ENCODE measurements around the gene SMTNL1.

SMTNL1 gene, protein sequence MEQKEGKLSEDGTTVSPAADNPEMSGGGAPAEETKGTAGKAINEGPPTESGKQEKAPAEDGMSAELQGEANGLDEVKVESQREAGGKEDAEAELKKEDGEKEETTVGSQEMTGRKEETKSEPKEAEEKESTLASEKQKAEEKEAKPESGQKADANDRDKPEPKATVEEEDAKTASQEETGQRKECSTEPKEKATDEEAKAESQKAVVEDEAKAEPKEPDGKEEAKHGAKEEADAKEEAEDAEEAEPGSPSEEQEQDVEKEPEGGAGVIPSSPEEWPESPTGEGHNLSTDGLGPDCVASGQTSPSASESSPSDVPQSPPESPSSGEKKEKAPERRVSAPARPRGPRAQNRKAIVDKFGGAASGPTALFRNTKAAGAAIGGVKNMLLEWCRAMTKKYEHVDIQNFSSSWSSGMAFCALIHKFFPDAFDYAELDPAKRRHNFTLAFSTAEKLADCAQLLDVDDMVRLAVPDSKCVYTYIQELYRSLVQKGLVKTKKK

DNA sequence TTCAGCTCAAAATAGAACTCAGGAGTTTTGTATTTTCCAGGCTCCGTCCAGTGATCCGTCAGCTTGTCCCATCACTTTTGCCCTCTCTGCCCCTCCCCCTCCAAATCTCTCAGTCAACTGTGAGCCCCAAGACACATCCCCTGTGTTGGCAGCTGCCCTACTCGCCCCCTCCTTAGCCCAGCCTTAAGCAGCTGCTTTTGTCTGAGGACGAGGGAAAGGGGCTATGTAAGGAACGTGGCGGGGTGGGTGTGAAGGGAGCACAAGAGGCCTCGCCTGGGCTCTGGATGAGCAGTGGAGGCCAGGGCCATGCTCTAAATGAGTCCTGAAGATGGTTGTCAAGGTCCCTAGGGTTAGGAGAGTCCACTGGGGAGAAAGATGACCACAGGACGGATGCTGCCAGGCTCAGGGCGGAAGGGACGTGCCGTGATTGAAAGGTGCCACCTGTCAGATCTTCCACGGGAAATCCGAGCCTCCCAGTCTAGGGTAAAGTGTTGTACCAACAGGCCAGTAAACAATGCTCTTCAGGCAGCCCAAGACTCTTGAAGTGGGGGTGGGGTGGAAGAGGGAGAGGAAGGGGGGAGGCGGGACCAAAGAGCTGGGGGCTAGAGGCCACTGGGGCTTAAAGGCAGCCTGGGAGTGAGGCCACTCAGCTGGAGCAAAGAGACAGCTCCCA is at the start of gene SMTNL1:
SMTNL1 (plus strand) TSS at position 649 of the 673 bp plus-strand sequence. CDS start 5,048 bp downstream, outside the sequence.
- no peak for DNase-seq (ENCODE audit: low read depth)

DNA sequence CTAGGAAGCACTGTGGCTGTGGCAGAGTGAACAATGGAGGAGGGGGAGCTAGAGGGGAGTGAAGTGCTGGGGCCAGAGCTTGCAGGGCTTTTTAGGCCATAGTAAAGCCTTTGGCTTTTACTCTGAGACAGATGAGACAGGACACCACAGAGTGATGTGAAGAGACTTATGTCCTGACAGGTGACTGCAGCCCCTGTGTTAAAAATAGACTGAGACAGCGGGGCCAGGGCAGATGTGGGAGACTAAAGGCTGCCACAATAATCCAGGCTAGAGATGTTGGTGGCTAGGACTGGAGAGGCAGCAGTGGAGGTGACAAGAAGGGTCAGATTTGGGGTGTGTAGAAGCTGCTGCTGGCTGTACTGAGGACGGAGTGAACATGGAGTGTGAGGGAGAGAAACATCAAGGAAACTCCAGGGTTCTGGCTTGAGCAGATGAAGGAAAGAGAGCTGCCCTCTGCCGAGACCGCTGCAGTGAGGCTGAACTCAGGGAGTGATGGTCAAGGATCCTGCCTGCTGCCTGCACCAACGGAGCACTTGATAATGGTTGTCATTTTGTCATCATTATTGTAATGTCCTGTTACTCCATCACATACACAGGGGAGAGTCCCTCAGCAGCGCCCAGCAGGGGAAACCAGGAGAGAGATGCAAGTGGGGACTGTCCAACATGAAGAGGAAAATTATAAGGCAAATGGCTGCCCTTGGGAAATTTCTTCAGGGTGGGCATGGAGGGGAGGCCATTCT is 49.3 kb upstream of the SMTNL1 start:
- no peak for DNase-seq (ENCODE audit: low read depth)

DNA sequence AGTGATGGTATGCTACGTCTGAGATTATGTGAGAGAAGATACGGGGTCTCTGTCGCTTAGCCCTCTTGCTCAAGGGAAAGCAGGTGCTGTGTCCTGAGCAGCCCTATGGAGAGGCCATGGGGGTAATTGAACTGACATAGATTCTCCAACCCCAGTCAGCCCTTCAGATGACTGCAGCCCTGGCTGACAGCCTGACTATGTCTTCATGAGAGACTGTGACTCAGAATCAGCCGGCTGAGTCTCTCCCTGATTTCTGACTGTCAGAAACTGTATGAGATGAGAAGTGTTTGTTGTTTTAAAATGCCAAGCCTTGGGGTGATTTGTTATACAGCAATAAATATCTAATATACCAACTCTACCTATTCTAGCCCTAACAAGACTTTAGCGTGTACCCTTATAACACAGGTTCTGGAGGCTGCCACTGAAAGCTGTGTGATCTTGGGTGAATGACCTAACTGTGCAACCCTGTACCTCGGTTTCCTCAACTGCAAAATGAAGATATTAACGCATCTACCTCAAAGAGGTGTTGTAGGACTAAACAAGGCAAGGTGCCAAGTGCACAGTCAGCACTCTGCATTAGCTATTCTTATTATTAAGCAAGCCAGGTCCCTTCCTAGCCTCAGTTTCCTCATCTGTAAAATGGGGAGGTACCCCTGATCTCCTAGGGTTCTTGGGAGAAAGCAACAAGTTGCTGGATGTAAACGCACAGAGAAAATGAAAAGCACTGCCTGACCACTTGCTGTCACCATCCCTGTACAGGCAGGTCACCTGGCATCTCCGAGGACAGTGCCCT is 46.7 kb upstream of the SMTNL1 start:
- no peak for DNase-seq (ENCODE audit: low read depth)

DNA sequence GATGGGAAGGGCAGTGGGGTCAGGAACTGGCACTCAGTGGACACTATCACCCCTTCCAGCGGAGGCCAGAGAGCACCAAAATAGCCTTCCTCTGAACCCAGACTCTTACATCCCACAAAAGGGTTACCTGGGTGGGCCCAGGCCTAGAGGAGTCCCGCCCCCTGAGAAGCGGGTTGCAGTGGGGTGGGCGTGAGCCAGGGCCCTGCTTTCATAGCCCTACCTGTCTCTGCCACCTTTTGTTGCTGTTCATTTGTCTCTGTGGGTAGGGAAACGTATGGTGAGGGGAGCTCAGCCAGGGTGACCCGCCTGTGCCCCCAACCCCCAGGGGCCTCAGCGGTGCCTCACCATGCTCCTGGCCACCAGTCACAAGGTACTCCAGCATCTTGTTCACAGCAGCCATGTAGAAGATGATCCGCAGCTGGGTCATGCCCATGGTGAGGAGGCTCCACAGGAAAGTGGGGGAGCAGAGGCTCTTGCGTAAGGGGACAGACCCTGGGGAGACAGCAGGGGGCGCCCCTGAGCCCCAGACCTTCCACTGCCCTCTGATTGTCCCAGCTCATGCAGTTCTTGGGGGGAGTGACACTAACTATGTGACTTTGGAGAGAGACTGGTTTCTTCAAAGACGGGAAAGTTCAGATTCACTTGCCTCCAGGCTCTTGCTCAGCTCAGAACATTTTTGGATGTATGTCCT is 45.9 kb upstream of the SMTNL1 start:
- DNase-seq (ENCODE audit: low read depth) = peak; percentile 26

DNA sequence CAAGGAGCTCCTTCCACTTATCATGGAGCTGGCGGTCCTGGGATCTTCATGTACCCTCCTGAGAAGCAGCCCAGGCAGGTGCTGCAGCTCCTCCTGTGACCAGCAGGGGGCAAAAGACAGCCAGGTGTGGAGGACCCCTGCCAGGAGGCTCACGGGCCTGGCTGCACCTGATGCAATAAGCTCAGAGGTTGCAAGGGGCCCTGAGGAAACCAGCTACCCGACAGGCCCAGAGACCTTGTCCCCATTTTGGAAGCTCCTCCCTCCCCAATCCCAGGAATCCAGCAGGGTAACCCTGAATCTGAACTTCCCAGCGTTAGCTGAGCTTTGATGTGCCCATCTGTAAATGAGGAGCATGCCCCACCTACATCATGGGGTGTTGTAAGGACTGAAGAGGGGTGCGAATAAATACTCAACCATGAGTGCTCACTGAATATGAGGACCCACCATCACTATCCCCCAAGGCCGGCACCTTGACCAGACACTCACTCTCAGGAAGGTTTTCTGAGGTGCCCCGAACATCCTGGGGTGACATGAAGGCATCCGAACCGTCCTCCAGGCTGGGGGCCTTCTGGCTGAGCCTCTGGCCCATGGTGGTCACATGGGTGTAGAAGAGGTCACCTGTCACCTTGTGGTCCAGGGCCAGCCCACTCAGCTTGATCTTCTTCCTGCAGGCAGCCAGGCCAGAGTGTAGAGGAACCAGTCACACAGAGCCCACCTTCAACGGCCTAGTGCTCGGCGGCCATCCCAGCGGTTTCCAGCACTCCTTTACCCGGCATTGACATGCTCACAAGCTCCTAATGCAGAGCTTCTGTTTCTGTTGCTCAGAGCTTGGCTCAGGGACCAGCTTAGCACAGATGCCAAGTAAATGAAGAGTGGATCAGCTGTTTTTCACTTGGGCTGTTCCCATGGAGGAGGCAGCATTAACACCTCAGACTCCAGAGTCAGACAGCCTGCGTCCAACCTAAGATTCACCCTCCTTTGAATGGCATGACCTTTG is 43.6 kb upstream of the SMTNL1 start:
- DNase-seq (ENCODE audit: low read depth) = peak; percentile 64

DNA sequence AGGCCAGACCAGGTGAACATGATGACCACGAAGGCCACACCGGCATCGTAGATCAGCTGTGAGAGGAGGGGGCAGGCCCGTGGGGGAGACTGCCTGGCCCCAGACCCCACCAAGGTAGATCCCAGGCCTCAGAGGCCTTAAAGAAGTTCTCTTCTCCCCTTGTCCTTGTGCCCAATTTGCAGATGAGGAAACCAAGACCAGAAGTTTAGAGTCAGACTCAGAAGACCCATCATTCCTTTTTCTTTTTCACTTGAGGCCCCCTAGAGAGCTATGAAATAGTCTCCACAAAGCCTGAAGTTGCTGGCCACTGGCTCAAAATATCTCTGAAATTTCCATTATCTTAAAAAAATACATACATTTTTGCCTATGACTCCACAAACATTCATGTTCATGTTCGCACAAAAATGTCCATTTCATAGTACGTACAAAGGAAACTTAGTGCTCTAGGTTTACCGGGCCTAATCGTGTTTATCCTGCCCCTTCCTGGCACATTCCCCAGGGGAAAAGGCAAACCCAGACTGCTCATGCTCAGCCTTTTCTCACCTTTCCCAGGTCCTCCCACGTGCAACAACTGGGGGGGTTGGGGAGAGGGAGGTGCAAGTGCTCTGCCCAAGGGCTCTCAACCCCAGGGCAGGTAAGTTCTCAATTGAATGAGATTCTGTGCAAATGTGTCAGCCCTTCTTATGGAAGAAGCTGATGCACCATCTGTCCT is 41.1 kb upstream of the SMTNL1 start:
- no peak for DNase-seq (ENCODE audit: low read depth)

DNA sequence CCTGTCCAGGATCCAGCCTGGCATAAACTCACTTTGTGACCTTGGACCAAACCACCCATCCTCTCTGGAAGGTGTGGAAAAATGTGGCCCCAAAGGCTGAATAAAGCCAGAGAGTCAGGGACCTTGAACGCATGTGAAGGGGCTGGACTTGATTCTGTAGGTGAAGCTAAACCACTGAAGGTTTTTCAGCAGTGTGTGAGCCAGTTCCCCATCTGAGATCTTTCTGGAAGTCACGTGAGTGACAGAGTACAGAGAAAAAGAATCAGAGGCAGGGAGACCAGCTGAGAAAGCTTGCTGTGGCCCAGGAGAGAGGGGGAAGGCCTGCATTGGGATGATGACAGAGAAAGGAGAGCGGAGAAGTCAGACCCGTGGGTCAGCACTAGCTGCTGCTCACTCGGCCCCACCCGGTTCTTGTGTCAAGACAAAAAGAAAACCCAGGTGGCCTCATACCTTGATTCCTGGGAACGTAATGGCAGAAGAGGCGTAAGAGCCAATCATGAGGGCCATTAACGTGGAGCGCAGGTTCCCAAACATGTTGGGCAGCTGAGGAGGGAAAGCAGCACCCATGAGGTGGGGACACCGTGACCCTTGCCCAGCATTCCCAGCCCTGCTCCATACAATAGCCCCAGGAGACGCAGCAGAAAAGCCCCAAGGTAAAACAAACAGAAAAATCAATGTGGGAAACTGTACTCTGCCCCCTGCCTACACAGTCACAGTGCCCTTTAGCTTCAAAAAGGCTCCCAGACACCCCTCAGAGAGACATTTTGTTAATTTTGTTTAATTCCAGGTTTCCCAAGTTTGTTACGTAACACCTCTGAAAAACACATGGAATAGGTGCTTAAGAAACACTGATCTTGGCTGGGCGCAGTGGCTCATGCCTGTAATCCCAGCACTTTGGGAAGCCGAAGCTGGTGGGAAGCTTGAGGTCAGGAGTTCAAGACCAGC is 39.8 kb upstream of the SMTNL1 start:
- no peak for DNase-seq (ENCODE audit: low read depth)

DNA sequence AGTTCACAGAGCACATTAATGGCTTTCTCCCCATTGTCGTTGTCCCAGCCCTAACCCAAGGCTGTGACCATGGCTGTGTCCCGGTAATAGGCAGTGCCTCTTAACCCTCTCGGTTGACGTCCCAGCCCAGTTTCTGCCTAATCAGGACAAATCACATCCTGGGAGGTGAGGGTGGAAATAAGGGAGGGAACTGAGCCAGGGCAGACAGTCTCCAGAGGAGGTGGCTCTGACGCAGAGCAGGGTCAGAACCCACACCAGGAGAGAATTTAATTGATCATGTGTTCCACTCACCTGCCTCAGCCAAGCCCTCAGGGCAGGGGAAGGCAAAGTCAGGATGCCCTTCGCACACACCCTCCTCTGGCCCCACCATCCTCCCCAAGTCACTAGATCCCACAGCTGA is 38.9 kb upstream of the SMTNL1 start:
- no peak for DNase-seq (ENCODE audit: low read depth)

DNA sequence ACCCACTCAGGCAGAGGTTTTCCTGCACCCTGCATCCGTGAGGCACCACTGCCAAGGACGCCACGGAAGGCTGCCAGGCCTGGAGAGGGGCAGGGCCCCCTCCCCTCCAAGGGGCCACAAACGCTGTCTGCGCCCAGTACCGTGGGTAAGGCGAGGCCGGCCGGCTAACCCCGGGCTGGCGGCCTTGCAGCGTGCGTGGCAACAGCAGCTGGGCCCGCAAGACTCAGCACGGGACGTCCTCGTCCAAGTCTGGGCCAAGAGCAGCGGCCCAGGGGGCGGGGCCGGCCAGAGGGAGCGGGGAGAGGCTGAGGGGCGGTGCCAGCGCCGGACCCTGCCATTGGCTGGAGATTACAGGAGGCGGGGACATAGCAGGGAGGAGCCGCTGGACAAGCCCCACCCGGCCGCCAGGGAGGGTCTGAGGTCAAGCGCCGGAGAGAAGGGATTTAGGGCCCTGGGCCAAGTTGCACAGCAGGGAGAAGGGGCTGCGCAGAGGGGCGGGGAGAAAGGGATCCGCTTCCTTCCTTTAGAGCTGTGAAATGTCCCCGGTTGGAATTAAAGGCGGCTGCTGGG is 37.9 kb upstream of the SMTNL1 start:
- DNase-seq (ENCODE audit: low read depth) = no peak

DNA sequence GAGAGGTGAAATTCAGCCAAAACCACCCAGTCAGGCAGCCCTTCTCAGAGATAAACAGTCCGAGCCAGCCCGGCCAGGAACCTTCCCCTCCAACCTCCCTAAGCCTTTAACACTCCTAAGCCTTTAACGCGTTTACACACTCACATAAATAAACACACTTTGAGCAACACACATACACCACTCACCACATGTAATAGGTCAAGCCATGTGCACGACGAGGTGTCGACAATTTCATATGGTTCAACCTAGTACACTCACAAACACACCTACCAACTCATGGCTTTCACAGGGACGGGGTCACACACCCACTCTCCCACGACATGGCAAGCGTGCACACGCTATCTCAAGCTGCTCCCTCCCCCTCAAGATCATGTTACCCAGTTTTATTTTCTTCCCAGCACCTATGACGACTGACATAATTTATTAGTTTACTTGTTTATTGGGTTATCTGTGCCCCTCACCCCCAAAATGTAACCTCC is 37.4 kb upstream of the SMTNL1 start:
- no peak for DNase-seq (ENCODE audit: low read depth)

DNA sequence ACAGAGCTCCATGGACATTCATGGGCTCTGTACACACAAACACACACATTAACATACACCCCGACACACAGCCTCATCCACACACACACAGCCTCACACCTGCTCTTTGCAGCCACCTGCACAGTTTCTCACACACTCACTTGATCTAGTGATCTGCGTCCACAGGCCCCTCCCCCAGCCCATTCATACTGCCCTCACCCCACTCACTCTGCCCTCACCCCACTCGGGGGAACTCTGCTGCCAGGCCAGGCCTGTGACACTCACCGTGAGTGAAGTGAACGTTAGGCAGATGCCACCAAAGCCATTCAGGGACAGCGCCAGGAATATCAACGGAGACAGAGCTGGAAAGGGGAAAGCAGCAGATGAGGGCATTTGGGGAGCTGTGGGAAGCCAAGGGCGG is 36.9 kb upstream of the SMTNL1 start:
- DNase-seq (ENCODE audit: low read depth) = no peak

DNA sequence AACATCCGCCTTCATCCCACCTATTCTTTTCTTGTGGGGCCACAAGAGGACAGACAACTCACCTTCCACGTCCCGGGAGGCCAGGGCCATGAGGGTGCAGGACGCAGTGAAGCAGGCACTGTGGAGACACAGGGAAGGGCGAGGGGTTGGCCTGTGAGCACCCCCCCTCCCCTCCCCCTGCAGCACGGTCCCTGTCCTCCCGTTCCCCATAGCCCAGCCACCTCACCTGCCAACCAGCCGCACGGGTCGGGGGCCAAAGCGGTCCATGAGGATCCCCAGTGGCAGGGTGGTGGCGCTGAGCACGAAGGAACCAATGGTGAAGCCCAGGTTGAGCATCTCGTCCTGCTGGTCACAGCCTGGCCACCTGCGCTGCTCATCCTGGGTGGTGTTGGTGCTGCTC is 36.5 kb upstream of the SMTNL1 start:
- no peak for DNase-seq (ENCODE audit: low read depth)

DNA sequence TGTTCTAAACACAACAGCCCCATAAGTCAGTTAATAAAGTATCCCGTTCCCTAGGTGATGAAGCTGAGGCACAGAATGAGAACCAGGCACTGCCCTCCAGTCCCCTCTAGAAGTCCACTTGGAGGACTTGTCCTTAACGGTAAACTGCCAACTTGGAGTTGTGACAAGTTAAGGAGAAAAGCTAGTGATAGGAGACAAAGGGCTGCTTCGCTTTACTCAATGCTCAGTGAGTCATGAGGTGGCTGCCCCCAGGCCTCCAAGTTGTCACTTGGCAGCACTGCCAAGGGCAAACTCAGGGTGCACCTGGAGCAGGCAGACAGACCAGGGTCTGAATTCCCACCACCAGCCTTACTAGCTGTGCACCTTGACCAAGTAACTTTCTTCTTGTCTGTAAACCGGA is 35.4 kb upstream of the SMTNL1 start:
- no peak for DNase-seq (ENCODE audit: low read depth)

DNA sequence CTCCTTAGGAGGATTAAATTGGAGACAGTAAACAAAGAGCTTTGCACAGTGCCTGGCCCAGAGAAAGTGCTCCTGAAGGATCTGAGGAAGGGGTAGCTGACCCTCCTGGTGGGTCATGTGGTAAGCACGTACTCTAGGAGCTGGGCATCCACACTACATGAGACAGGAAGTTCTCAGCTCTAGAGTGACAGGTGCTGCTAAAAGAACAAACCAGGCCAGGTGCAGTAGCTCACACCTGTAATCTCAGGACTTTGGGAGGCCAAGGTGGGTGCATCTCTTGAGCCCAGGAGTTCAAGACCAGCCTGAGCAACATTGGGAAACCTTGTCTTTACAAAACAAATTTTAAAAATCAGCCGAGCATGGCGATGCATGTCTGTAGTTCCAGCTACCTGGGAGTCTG is 35.0 kb upstream of the SMTNL1 start:
- no peak for DNase-seq (ENCODE audit: low read depth)

DNA sequence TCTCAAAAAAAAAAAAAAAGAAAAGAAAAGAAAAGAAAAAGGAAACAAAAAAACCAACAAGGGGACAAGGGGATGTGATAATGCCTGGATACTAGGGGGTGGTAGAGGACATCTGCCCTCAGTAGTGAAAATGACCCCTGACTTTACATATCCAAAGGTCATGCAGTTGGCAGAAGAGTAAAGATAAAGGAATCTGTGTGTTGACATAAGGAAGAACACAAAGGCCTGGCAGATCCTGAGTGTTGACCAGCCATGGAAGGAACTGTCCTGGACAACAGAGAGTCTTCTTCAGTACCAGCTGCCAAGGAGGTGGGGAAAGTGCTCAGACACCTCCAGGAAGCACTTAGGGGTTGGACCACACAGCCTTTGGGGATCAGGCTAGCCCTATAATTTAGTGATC is 34.5 kb upstream of the SMTNL1 start:
- no peak for DNase-seq (ENCODE audit: low read depth)

DNA sequence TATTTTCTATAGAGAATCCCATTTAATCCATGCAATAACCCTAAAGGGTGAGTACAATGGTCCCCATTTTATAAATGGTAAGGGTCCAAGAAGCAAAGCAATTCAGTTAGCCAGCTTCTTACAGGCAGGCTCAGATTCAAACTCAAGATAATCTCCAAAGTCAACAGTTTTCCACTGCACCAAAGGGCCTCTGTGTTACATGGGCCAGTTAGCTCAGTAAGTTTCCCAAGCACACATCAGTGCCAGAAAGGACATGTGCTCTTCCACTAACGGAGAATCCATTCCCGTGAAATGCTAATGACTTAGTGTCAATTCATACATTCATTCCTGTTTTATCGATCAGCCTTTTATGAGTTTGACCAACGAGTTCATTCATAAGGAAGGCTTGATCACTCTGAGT is 32.9 kb upstream of the SMTNL1 start:
- no peak for DNase-seq (ENCODE audit: low read depth)

DNA sequence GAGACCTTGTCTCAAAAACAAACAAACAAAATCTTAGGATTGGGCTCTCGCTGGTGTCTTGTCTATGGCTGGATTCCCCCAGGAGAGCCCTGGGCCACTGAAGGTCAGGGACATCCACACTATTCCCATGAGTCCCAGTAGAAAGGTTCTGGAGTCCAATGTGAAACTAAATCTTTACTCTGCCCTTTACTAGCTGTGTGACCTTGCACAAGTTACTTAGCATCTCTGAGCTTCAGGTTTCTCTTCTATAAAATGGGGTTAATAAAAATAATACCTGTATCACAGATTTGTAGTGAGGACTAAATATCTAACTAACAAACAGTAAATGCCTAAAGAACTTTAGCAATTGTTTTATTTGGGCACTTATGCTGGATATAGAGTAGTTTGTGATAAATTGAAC is 30.9 kb upstream of the SMTNL1 start:
- DNase-seq (ENCODE audit: low read depth) = no peak
